WI38 (cell line): ENCODE measurements around the gene MFSD1.

Experiments used
- H3K4me3 ChIP-seq: 2 replicates; pipeline ENCODE4 v1.5.1; 2011; ENCODE audit warnings: low read depth, mild to moderate bottlenecking, control low read depth, low read length
- CTCF ChIP-seq: IDR thresholded peaks from 2 replicates; pipeline ENCODE4 v1.5.1; 2012; ENCODE audit warnings: low read depth, mild to moderate bottlenecking, control low read depth, low read length

The MFSD1 gene

GRCh38 chr3:158771982-158772381, 29.9 kb upstream of the MFSD1 start:
- no peak for TF ChIP-seq CTCF

DNA sequence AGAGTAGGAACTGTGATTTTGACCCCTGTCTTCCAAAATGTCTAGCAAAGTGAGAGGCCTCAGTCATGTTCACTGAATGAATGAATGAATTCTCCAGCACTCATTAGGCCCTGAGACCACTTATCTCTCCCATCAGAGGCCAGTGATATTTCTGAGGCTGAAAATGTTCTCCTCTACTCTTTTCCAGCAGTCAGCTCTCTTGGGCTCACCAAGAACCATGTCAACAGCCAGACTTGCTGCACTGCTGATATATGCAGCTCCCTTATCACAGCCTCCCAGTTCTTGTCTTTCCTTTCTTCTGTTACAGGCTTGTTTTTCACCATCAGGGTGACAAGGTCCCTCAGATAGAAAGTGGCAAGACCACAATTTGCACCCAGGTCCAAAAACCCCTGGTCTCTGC, 28.7 kb upstream of the MFSD1 start:
- no peak overlapping the region for H3K4me3 ChIP-seq
- TF ChIP-seq CTCF, result no peak

More at GRCh38 chr3:158771982-158772381, 29.9 kb upstream of the MFSD1 start:
- no peak overlapping the region for H3K4me3 ChIP-seq

DNA sequence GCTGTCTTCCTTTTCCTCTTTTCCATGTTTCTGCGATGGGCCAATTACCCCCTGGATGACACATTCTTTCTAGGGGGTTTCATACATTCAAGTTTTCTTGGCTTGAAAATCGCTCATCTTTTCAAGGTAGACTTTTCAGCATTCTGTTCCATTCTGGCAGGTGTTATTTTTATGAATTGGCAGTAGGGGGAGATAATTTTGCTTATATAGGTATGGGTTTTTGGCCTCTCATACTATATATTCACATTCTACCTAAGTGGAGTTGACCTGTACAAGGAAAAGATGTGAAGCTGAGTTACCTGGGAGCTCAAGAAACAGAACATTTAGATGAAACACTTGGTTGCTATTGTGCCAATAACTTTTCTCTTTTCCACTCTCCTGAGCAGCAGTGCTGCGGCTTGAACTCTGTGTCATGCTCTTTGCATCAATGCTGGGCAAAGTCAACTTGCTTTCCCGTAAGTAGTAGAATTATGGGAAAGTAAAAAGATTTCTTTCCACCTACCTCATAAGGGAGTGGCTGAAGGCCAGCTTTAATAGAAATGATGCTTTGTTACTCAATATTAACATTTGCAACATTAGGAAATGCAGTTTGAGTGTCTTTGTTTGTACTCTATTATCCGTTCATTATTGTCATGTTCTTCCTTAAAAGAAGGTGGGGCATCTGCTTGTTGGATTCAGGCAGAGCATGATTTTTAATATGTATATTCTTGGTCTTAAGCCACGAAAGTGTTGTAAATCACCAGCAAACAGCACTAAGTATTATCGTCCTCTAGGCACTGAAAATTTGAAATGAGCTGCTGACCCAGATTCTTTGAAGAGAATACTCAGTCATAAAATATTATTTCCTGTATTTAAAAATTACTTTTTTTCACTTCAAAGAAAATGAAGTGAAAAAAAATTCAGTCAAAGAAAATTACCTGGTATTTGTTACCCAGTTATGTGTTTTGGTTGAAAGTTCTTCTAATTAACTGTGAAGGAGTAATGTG, 27.7 kb upstream of the MFSD1 start:
- no peak for TF ChIP-seq CTCF

DNA sequence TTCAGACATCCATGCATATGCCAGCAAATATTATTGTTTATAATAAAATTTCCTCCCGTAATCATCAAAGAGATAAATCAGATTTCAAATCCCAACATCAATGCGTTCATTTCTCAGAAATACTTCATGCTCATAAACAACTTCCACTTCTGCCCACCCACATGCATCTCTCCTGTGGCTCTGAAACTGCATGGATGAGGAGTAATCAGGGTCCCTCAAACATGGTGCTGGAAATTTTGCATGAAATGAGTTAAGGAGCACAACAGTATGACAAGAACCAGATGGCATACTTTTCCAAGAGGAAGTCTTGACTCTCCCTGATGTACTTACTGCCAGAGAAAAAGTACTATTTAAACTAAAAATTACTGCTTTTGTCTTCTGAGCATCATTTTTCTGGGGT, 26.9 kb upstream of the MFSD1 start:
- no peak for TF ChIP-seq CTCF
- H3K4me3 ChIP-seq, result no peak overlapping the region

More for the DNA sequence above, 27.7 kb upstream of the MFSD1 start:
- H3K4me3 ChIP-seq, result no peak overlapping the region

GRCh38 chr3:158775426-158776410, 26.1 kb upstream of the MFSD1 start:
- H3K4me3 ChIP-seq, result no peak overlapping the region
- no peak for TF ChIP-seq CTCF

DNA sequence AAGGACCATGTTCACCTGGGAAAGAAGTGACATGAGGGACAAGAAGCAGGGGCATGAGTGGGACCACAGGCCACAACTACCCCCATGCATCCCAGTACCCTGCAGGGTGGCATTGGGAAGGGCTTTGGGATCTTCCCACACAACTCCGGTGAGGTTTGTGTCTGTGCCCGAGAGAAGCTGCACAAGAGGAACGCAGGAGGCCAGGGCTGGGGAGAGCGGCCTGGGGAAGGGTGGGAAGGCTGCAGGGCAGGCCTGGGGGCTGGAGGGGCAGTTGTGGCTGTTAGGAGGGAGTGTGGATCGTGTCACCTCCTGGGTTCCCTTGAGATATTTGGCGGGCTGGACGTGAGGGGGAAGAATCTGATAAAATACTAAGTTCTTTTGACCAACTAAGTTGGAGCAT, 25.3 kb upstream of the MFSD1 start:
- no peak for TF ChIP-seq CTCF
- H3K4me3 ChIP-seq, result no peak overlapping the region
